Measurements from ENCODE around the gene KRTAP5-3. TPM values are rescaled to one million over a fixed set of nuclear protein-coding genes. Genes with fewer than 3 reads are reported as not detected.

KRTAP5-3 gene
- total and polyA plus RNA-seq, 2 donors (not counting 1 experiment from before 2014, with no cell fraction given) = not detected

GRCh38 chr11:1638344-1638743, 30.1 kb upstream of the KRTAP5-3 start:
- no peak for TF ChIP-seq CTCF (IDR thresholded peaks at IDR 0.05)
- no peak for TF ChIP-seq EZH2 (IDR thresholded peaks at IDR 0.05; ENCODE audit: borderline replicate concordance, insufficient read depth, low read depth, low read length, poor library complexity, severe bottlenecking)
- no peaks in the 10 kb centered on the region for H3K9me3 Mint-ChIP-seq (ENCODE audit: insufficient read depth)

GRCh38 chr11:1637628-1638027, 29.4 kb upstream of the KRTAP5-3 start:
- Histone ChIP-seq H3K79me2 (ENCODE audit: control insufficient read depth, insufficient read depth, low read length) (no peaks in the 10 kb centered on the region), H2AFZ (ENCODE audit: insufficient read depth, low read depth, low read length, poor library complexity, severe bottlenecking) (no peak overlapping the region), H3K36me3 (replicated peaks in 1 of 2; ENCODE audit: control extremely low read depth in 1 of 2, control insufficient read depth in 1 of 2, extremely low read depth in 1 of 2, insufficient read depth in 2 of 2, low read length in 1 of 2) (no peaks in the 10 kb centered on the region), H3K9me3 (ENCODE audit: control extremely low read depth in 1 of 3, control insufficient read depth in 2 of 3, insufficient read depth in 1 of 3, low read length in 2 of 3) (no peaks in the 10 kb centered on the region), H3K4me1 (ENCODE audit: control insufficient read depth in 2 of 2, insufficient read depth in 2 of 2, low read length in 2 of 2) (no peaks in the 10 kb centered on the region), H3K27ac (ENCODE audit: low read length in 2 of 2) (no peak overlapping the region), H4K20me1 (ENCODE audit: control insufficient read depth, insufficient read depth, low read length, poor library complexity, severe bottlenecking) (no peaks in the 10 kb centered on the region), H3K27me3 (replicated peaks in 1 of 4; ENCODE audit: control extremely low read depth in 1 of 4, control insufficient read depth in 3 of 4, insufficient read depth in 4 of 4, low read length in 3 of 4) (peaks cover 0 to 21% (median 2%) of the 10 kb centered on the region in 4 experiments), H3K9ac (ENCODE audit: low read length) (no peak overlapping the region), H3K4me2 (replicated peaks; ENCODE audit: low read depth, low read length, poor library complexity, severe bottlenecking) (no peak overlapping the region), H3K4me3 (ENCODE audit: control extremely low read depth in 1 of 5, extremely low read depth in 1 of 5, insufficient read depth in 1 of 5, low read depth in 2 of 5, low read length in 4 of 5) (no peak overlapping the region)
- DNase-seq = no peak
- ChIA-PET CTCF (interaction anchor here (1.2 to 1.5 kb wide), 4 partner anchors 9 to 363 kb away, joined by 3 to 7 read pairs (median 4); no protein-coding TSS in a partner anchor), POLR2A (no interaction called here)
- Mint-ChIP-seq H3K9me3 (ENCODE audit: insufficient read depth) (no peaks in the 10 kb centered on the region), H3K27me3 (peaks cover 33% of the 10 kb centered on the region), H3K4me3 (no peak overlapping the region), H3K4me1 (no peaks in the 10 kb centered on the region), H3K27ac (no peak overlapping the region)
- ATAC-seq (ENCODE audit: low read depth) = no peak
- TF ChIP-seq CTCF (IDR thresholded peaks at IDR 0.05) (no peak), EZH2 (IDR thresholded peaks at IDR 0.05; ENCODE audit: borderline replicate concordance, insufficient read depth, low read depth, low read length, poor library complexity, severe bottlenecking) (no peak)
- WGBS (ENCODE audit: insufficient coverage) = no CpG with 5 or more reads among the region's 2 CpGs
- intact Hi-C loops (cut with micrococcal nuclease) = no loop called here

More at GRCh38 chr11:1638344-1638743, 30.1 kb upstream of the KRTAP5-3 start:
- no peaks in the 10 kb centered on the region for H3K36me3 ChIP-seq (replicated peaks in 1 of 2; ENCODE audit: control extremely low read depth in 1 of 2, control insufficient read depth in 1 of 2, extremely low read depth in 1 of 2, insufficient read depth in 2 of 2, low read length in 1 of 2)
- H3K9me3 ChIP-seq (ENCODE audit: control extremely low read depth in 1 of 3, control insufficient read depth in 2 of 3, insufficient read depth in 1 of 3, low read length in 2 of 3) = no peaks in the 10 kb centered on the region
- no peaks in the 10 kb centered on the region for H3K79me2 ChIP-seq (ENCODE audit: control insufficient read depth, insufficient read depth, low read length)
- ChIA-PET POLR2A (no interaction called here), CTCF (interaction anchor here (1.3 to 1.8 kb wide), 2 partner anchors 10 to 91 kb away, joined by 3 to 6 read pairs; no protein-coding TSS in a partner anchor)
- DNase-seq (no peak), ATAC-seq (ENCODE audit: low read depth) (no peak)
- no peak overlapping the region for H2AFZ ChIP-seq (ENCODE audit: insufficient read depth, low read depth, low read length, poor library complexity, severe bottlenecking)
- H3K4me1 Mint-ChIP-seq = no peaks in the 10 kb centered on the region
- peaks cover 0 to 21% (median 2%) of the 10 kb centered on the region in 4 experiments for H3K27me3 ChIP-seq (replicated peaks in 1 of 4; ENCODE audit: control extremely low read depth in 1 of 4, control insufficient read depth in 3 of 4, insufficient read depth in 4 of 4, low read length in 3 of 4)
- WGBS (ENCODE audit: insufficient coverage) = 88% methylated on average over 6 of the region's 8 CpGs
- H3K4me1 ChIP-seq (ENCODE audit: control insufficient read depth in 2 of 2, insufficient read depth in 2 of 2, low read length in 2 of 2) = no peaks in the 10 kb centered on the region
- H3K4me3 ChIP-seq (ENCODE audit: control extremely low read depth in 1 of 5, extremely low read depth in 1 of 5, insufficient read depth in 1 of 5, low read depth in 2 of 5, low read length in 4 of 5) = no peak overlapping the region
- H4K20me1 ChIP-seq (ENCODE audit: control insufficient read depth, insufficient read depth, low read length, poor library complexity, severe bottlenecking) = no peaks in the 10 kb centered on the region
- H3K27me3 Mint-ChIP-seq = peaks cover 26% of the 10 kb centered on the region
- H3K27ac Mint-ChIP-seq = no peak overlapping the region
- no peak overlapping the region for H3K9ac ChIP-seq (ENCODE audit: low read length)
- H3K4me3 Mint-ChIP-seq = no peak overlapping the region
- no peak overlapping the region for H3K27ac ChIP-seq (ENCODE audit: low read length in 2 of 2)
- H3K4me2 ChIP-seq (replicated peaks; ENCODE audit: low read depth, low read length, poor library complexity, severe bottlenecking) = no peak overlapping the region
- intact Hi-C loops (cut with micrococcal nuclease) = no loop called here
